ENCODE measurements around the gene TWF1.
"Not testable (repeated sequence)": the region's sequence is repeated elsewhere in the genome, so short reads cannot be mapped to it uniquely, and the experiment has no call there.

The TWF1 gene

DNA sequence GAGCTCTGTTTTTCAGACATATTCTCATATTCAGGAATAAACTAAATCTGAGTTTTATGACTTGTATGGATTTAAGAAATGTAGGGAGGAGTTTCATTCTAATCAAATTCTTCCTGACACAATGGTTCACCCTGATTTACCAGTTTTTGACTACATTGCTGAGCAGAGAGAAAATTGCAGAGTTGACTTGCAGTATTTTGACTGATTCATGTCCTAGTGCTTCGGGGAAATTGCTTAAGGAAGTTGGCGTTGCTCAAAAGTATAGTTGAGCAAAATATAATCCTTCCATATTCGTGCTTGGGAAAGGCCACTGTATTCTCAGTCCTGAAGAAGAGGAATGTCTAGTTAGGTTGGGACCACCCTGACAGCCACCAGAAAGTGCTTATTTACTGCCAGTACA lies 1.3 kb upstream of the TWF1 start:
- DNase-seq: no peak
- in situ Hi-C loops (cut with MboI; ENCODE audit: low pct_unique_long_range_greater_than_20kb, low sequenced_read_pairs): no loop called here

GRCh38 chr12:43806737-43807072 lies 588 bp upstream of the TWF1 start:
- in situ Hi-C loops (cut with MboI; ENCODE audit: low pct_unique_long_range_greater_than_20kb, low sequenced_read_pairs): no loop called here
- no peak for DNase-seq

GRCh38 chr12:43805149-43805859 lies 813 bp downstream of the TWF1 start:
- in situ Hi-C loops (cut with MboI; ENCODE audit: low pct_unique_long_range_greater_than_20kb, low sequenced_read_pairs): no loop called here

DNA sequence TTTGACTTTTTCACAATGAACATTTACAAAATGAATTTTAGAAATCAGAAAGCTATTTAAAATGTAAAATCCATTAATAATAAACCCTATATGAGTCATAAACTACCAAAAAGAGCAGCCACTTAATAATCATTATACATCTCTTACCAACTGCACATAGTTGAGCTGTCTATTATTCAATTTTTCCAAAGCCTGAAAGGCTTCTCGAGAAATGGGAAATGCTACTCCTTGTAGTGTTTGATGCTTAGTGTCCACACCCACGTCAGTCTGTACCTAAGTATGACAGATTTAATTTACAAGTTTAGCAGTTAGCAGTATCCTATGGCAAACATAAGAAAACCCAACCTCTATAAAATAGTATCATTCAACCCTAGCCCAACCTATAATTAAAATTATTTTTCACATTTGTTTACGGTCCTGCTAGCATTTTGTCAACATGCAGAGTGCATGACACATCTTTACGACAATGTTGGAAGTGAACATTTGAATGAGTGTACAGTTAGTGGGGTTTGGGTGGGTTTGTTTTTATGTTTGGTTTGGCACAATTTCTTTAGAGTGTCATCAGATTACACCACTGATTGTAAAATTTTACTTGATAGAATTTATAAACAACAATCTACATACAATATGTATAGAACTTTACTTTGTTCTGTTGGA lies 8.4 kb downstream of the TWF1 start:
- DNase-seq: no peak
- in situ Hi-C loops (cut with MboI; ENCODE audit: low pct_unique_long_range_greater_than_20kb, low sequenced_read_pairs): no loop called here

More at GRCh38 chr12:43805149-43805859, 813 bp downstream of the TWF1 start:
- DNase-seq: no peak

GRCh38 chr12:43795716-43796280 lies 10.3 kb downstream of the TWF1 start:
- no peak for DNase-seq
- in situ Hi-C loops (cut with MboI; ENCODE audit: low pct_unique_long_range_greater_than_20kb, low sequenced_read_pairs): no loop called here

DNA sequence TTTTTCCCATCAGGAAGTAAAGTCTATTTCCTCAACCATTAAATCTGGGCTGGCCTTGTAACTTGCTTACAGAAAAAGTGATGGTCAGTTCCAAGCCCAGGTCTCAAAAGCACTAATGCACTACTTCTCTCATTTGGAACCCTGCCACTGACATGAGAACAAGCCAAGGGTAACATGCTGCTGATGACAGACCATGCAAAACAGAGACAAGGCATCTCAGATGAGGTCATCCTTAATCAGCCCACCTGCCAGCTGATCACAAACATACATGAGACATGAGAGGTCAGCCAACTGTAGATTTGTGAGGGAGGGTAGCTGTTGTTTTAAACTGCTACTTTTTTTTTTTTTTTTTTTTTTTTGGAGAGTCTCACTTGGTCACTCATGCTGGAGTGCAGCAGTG lies 16.2 kb downstream of the TWF1 start:
- in situ Hi-C loops (cut with MboI; ENCODE audit: low pct_unique_long_range_greater_than_20kb, low sequenced_read_pairs): no loop called here
- no peak for DNase-seq

DNA sequence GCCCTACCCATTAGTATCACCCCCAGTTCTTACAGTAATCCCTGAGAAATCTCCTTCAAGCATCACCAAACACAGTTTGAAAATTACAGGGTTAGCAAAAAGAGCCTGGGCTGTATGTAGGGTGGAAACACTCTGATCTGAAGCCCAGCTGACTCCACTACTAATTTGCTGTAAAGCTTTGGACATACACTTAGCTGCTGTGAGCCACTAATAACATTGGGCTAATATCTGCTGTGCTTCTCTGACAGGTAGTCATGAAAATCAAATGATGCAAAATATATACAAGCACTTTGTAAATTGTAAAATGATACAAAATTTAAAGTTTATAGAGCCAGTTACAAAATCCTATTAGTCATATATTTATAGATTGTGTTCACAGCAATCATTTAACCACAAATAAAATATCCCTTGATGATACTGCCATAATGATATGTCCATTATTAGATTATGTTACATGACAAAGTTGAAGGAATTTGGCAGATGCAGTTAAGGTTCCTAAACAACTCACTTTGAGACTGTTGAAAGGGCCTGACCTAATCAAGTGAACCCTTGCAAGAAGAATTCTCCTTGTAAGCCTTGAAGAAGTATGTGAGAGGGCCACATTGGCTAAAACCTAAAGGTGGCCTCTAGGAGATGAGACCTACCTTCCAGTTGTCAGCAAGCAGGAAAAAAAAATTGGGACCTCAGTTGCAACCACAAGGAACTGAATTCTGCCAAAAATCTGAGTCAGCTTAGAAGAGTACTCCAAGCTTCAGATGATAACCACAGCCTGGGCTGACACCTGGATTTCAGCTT lies 19.0 kb downstream of the TWF1 start:
- no peak for DNase-seq
- in situ Hi-C loops (cut with MboI; ENCODE audit: low pct_unique_long_range_greater_than_20kb, low sequenced_read_pairs): no loop called here

DNA sequence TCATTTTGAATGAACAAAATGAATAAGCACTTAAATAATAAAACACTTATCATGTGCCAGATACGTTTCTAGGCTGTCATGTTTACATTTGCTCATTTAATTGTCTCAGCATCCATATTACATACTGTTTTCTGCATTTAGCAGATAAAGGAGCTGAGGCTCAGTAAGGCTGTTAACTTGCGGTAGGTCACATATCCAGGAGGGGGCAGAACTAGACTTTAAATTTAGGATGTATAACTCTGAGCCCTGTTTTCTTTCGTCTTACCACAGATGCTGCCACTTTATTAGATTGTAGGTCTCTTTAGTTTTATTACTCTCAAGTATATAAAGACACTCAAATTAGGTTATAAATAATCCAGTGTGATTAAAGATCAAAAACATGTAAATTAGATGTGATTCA lies 29.6 kb downstream of the TWF1 start:
- DNase-seq: peak; percentile 54
- in situ Hi-C loops (cut with MboI; ENCODE audit: low pct_unique_long_range_greater_than_20kb, low sequenced_read_pairs): no loop called here

GRCh38 chr12:43766291-43766690 lies 39.8 kb downstream of the TWF1 start:
- DNase-seq: no peak
- in situ Hi-C loops (cut with MboI; ENCODE audit: low pct_unique_long_range_greater_than_20kb, low sequenced_read_pairs): no loop called here

DNA sequence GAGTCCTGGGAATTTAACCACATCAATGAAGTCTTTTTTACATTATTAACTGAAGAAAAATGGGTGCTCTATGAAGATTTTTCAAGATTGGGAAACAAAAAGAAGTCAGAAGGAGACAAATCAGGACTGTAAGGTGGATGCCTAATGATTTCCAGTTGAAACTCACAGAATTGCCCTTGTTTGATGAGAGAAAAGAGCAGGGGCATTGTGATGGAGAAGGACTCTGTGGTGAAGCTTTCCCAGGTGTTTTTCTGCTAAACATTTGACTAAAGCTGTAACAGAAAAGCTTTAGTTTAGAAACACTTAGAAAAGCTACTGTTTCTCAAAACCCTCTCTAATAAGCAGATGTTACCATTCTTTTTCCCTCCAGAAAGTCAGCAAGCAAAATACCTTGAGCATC lies 41.6 kb downstream of the TWF1 start:
- no peak for DNase-seq
- in situ Hi-C loops (cut with MboI; ENCODE audit: low pct_unique_long_range_greater_than_20kb, low sequenced_read_pairs): no loop called here

DNA sequence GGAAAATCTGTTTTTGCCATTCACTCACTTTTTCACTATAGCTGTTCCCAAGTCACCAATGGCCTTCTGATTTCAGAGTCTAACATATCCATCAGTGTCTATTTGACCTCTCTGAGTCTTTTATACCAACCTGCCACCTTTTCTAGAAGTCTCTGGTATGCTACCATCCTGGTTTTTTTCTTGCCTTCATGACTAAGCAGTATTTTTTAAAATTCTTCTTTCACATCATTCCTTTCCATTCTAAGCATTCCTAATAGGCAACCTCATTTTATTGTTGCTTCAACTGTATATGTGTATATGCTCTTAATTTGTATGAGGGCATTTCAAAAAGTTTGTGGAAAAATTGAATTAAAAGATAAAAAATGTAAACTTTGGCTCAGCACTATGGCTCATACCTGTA lies 42.3 kb downstream of the TWF1 start:
- in situ Hi-C loops (cut with MboI; ENCODE audit: low pct_unique_long_range_greater_than_20kb, low sequenced_read_pairs): no loop called here

GRCh38 chr12:43762596-43762995 lies 43.5 kb downstream of the TWF1 start:
- DNase-seq: no peak
- in situ Hi-C loops (cut with MboI; ENCODE audit: low pct_unique_long_range_greater_than_20kb, low sequenced_read_pairs): no loop called here

More for the DNA sequence above, 42.3 kb downstream of the TWF1 start:
- no peak for DNase-seq

DNA sequence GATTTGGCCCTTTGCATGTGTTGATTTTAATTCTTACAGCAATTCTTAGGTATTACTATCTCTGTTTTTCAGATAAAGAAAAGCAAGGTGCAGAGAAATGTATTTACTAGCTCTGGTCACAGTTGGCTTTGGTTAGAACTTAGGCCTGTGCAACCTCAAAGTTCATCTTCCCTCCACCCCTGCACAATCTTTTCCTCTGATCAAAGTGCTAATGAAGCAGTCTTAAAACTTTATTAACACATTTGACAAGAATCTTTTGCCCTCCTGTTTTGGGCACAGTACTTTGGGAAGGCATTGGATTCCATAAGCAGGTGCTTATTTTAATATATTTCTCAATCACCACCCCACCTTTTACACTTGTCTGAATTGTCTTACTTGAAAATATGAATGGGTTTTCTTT lies 44.6 kb downstream of the TWF1 start:
- in situ Hi-C loops (cut with MboI; ENCODE audit: low pct_unique_long_range_greater_than_20kb, low sequenced_read_pairs): no loop called here
- no peak for DNase-seq

DNA sequence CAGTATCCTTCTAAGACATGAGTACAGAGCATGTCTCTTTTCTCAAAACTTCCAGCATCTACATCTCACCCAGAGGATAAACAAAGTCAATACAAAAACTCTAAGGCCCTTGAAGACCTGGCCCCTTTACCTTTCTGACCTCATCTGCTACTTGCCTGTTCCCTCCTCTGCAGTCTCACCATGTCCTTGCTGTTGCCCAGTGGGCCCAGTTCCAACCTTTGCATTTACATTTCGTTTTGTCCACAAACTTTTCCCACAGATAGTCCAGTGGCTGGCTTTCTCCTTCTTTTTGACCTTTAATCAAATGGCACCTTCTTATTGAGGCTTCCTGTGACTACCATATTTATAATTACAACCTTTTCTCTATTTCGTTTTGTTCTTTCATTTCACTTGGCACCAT lies 45.7 kb downstream of the TWF1 start:
- no peak for DNase-seq
- in situ Hi-C loops (cut with MboI; ENCODE audit: low pct_unique_long_range_greater_than_20kb, low sequenced_read_pairs): no loop called here

DNA sequence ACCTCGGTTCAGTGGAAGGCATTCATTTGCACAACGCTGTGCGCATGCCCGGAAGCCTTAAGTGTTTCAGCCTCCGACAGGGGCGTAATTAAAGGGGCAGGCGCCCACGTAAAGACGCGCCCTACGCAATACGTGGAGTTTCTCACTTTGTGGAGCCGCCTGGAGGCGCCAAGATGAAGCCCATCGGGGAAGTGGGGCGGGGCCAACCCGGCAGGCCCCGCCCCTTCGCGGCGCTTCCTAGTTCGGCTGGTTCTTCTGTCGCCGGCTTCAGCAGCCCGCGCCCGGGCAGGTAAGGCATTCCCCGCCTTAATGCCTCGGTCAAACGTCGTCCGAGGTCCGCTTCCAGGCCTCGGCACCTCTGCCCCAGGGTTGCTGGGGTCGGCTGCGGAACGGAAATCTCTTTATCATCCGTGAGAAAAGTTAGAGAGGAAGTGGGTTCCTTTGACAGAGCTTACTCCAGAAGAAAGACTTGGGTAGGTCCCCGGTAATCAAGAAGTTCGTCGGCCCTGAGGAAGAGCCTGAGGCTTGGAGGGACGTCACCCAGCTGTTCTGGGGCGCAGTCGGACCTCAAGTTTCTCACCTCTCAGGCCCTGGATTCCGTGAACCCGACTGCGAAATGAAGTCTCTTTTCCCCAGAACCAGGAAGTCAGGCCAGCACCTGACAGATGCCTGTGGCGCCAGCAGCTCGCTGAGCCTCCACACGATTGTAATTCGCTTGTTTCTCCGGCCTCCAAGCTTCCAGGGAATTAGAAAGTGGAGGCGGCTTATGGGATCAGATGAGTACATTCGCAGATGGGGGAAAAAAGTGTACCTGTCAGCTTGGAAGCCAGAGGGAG lies 47.2 kb downstream of the TWF1 start, which contains the start of the genes IRAK4 and PUS7L:
Gene IRAK4, plus strand, starts transcription at position 224 of the 836 bp plus-strand sequence. CDS start 9,161 bp downstream, outside the sequence.
Gene PUS7L, minus strand, starts transcription at position 63 of the 836 bp plus-strand sequence. CDS start 3,545 bp downstream, outside the sequence.
- in situ Hi-C loops (cut with MboI; ENCODE audit: low pct_unique_long_range_greater_than_20kb, low sequenced_read_pairs): no loop called here
- DNase-seq: peak; percentile 98

- in situ Hi-C loops (cut with MboI; ENCODE audit: low pct_unique_long_range_greater_than_20kb, low sequenced_read_pairs): no loop called here
- DNase-seq: no peak
These were observed 47.8 kb downstream of the TWF1 start for GRCh38 chr12:43758247-43758727.

DNA sequence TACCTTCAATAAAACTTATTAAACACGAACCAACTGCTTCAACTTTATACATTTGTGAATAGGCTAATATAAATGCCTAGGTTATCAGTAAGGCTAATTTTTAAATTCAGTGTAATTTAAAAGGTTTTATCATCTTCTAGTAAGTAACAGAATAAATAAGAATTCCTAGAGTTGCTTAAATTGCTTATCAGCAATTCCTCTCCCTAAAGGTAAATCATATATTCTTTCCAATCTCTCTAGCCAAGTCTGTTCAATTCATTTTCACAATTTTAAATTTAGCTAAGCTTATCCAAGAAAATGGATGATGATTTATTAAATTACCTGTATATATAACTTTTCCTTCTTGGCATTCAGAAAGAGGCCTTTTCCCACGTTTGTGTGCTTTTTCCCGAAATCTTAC lies 52.1 kb downstream of the TWF1 start:
- no peak for DNase-seq
- in situ Hi-C loops (cut with MboI; ENCODE audit: low pct_unique_long_range_greater_than_20kb, low sequenced_read_pairs): no loop called here

GRCh38 chr12:43751360-43751759 lies 54.8 kb downstream of the TWF1 start:
- DNase-seq; in situ Hi-C loops (cut with MboI; ENCODE audit: low pct_unique_long_range_greater_than_20kb, low sequenced_read_pairs): not testable (repeated sequence)

DNA sequence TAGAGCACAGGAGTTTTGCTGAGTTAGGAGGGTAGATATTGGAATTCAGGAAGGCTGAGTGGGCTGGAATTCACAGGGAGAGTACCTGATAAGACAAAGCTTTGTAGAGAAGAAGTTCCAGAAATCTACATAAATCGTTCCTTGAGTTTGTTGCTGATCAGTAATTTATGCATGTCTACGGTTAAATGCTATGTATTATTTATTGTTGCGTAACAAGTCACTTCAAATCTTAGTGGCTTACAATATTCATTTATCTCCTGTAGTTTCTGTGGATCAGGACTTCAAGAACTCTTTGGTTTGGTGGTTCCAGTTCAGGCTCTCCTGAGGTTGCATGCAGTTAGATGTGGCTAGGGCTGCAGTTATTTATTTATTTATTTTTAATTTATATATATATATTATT lies 55.3 kb downstream of the TWF1 start:
- no peak for DNase-seq
- in situ Hi-C loops (cut with MboI; ENCODE audit: low pct_unique_long_range_greater_than_20kb, low sequenced_read_pairs): no loop called here
